HEK293 (cell line): Measurements from ENCODE around the gene PCLO.

Experiments
- CTCF ChIA-PET: fragments of 350-600 bp; formaldehyde crosslinking; extraction: SDS; loops from one replicate; lab custom pipeline; 2021; ENCODE audit warnings: antibody characterized with exemption; lab: Yijun Ruan, JAX
- POLR2A ChIA-PET: fragments of 300-600 bp; formaldehyde crosslinking; extraction: SDS; loops from one replicate; lab custom pipeline; 2020; ENCODE audit warnings: antibody characterized with exemption, inconsistent platforms; lab: Yijun Ruan, JAX
- H3K27ac ChIP-seq: fragments of 200-500 bp; sonication (Bioruptor generic); 2 replicates; pipeline ENCODE4 v1.5.1; 2014; ENCODE audit warnings: low read depth, low read length, control low read depth, inconsistent platforms; ENCODE audit errors: extremely low read depth
- H3K36me3 ChIP-seq, 2 experiments: fragments of 200-500 bp in 1 of 2; sonication (Bioruptor generic) in 1 of 2; 1 replicate in 1 of 2; 2 replicates in 1 of 2; pipeline ENCODE4 v1.5.1; 2014 to 2017; ENCODE audit warnings: inconsistent platforms in 2 of 2, low read length in 2 of 2; ENCODE audit not compliant: control insufficient read depth in 2 of 2, insufficient read depth in 1 of 2
- H3K4me1 ChIP-seq: fragments of 200-500 bp; sonication (Bioruptor generic); 2 replicates; pipeline ENCODE4 v1.5.1; 2014; ENCODE audit warnings: mild to moderate bottlenecking, low read length, inconsistent platforms; ENCODE audit not compliant: control insufficient read depth, insufficient read depth
- H3K4me3 ChIP-seq: 2 replicates; pipeline ENCODE4 v1.5.1; 2011; ENCODE audit warnings: low read depth, mild to moderate bottlenecking, control low read depth, low read length, moderate library complexity
- H3K9me3 ChIP-seq: fragments of 200-500 bp; sonication (Bioruptor generic); 2 replicates; pipeline ENCODE4 v1.5.1; 2014; ENCODE audit warnings: low read depth, low read length, inconsistent platforms; ENCODE audit not compliant: control insufficient read depth, insufficient read depth
- GLI2 ChIP-seq: fragments of 450-650 bp; formaldehyde crosslinking; IDR thresholded peaks from 2 replicates; pipeline ENCODE4; 2017; ENCODE audit warnings: missing biosample characterization, missing genetic modification characterization, low read depth, borderline replicate concordance
- KLF10 ChIP-seq: fragments of 450-650 bp; IDR thresholded peaks from 2 replicates; pipeline ENCODE4 v1.5.1; 2018; ENCODE audit warnings: missing biosample characterization, mild to moderate bottlenecking, missing genetic modification characterization
- MEIS1 ChIP-seq: sonication (generic); formaldehyde crosslinking; IDR thresholded peaks from 2 replicates; pipeline ENCODE4 v1.8.1; 2022; ENCODE audit warnings: missing genetic modification reagents, mild to moderate bottlenecking, borderline replicate concordance
- MYNN ChIP-seq: fragments of 450-650 bp; formaldehyde crosslinking; IDR thresholded peaks from 2 replicates; pipeline ENCODE4 v1.5.1; 2016; ENCODE audit warnings: missing biosample characterization, missing genetic modification characterization, borderline replicate concordance
- SCRT1 ChIP-seq: fragments of 450-650 bp; formaldehyde crosslinking; IDR thresholded peaks from 2 replicates; pipeline ENCODE4 v1.5.1; 2016; ENCODE audit warnings: missing biosample characterization, missing genetic modification characterization, borderline replicate concordance
- SP7 ChIP-seq: fragments of 450-650 bp; formaldehyde crosslinking; IDR thresholded peaks from 2 replicates; pipeline ENCODE4 v1.5.1; 2016; ENCODE audit warnings: missing biosample characterization, missing genetic modification characterization
- ZBTB1 ChIP-seq: fragments of 450-650 bp; formaldehyde crosslinking; IDR thresholded peaks from 2 replicates; pipeline ENCODE4 v1.5.1; 2016; ENCODE audit warnings: missing biosample characterization, missing genetic modification characterization
- ZBTB17 ChIP-seq: fragments of 450-650 bp; formaldehyde crosslinking; IDR thresholded peaks from 2 replicates; pipeline ENCODE4 v1.5.1; 2016; ENCODE audit warnings: missing biosample characterization, missing genetic modification characterization
- ZNF184 ChIP-seq: fragments of 450-650 bp; IDR thresholded peaks from 2 replicates; pipeline ENCODE4 v1.5.1; 2018; ENCODE audit warnings: missing biosample characterization, mild to moderate bottlenecking, missing genetic modification characterization
- ZNF19 ChIP-seq: fragments of 450-650 bp; formaldehyde crosslinking; IDR thresholded peaks from 2 replicates; pipeline ENCODE4; 2016; ENCODE audit warnings: missing biosample characterization, missing genetic modification characterization, low read depth
- ZNF266 ChIP-seq: fragments of 450-650 bp; formaldehyde crosslinking; IDR thresholded peaks from 2 replicates; pipeline ENCODE4 v1.5.1; 2016; ENCODE audit warnings: missing biosample characterization, missing genetic modification characterization, low read depth
- ZNF311 ChIP-seq: fragments of 450-650 bp; formaldehyde crosslinking; IDR thresholded peaks from 2 replicates; pipeline ENCODE4 v1.5.1; 2017; ENCODE audit warnings: missing biosample characterization, missing genetic modification characterization, borderline replicate concordance
- ZNF324 ChIP-seq: fragments of 450-650 bp; formaldehyde crosslinking; IDR thresholded peaks from 2 replicates; pipeline ENCODE4 v1.5.1; 2016; ENCODE audit warnings: missing biosample characterization, missing genetic modification characterization
- ZNF335 ChIP-seq: fragments of 450-650 bp; formaldehyde crosslinking; conservative IDR thresholded peaks from 2 replicates; pipeline ENCODE4 v1.5.1; 2016; ENCODE audit warnings: missing biosample characterization, missing genetic modification characterization
- ZNF354C ChIP-seq: fragments of 450-650 bp; formaldehyde crosslinking; IDR thresholded peaks from 2 replicates; pipeline ENCODE4 v1.5.1; 2016; ENCODE audit warnings: missing biosample characterization, missing genetic modification characterization, low read depth, borderline replicate concordance
- ZNF366 ChIP-seq: fragments of 450-650 bp; formaldehyde crosslinking; conservative IDR thresholded peaks from 2 replicates; pipeline ENCODE4 v1.5.1; 2016; ENCODE audit warnings: missing biosample characterization, missing genetic modification characterization
- ZNF391 ChIP-seq: fragments of 450-650 bp; formaldehyde crosslinking; IDR thresholded peaks from 2 replicates; pipeline ENCODE4 v1.5.1; 2016; ENCODE audit warnings: low read depth, missing biosample characterization, missing genetic modification characterization, borderline replicate concordance
- ZNF544 ChIP-seq: fragments of 450-650 bp; formaldehyde crosslinking; IDR thresholded peaks from 2 replicates; pipeline ENCODE4 v1.5.0; 2017; ENCODE audit warnings: missing biosample characterization, missing genetic modification characterization
- ZNF560 ChIP-seq: fragments of 450-650 bp; formaldehyde crosslinking; IDR thresholded peaks from 2 replicates; pipeline ENCODE4 v1.5.1; 2017; ENCODE audit warnings: missing biosample characterization, missing genetic modification characterization, borderline replicate concordance
- ZNF585B ChIP-seq: fragments of 450-650 bp; formaldehyde crosslinking; IDR thresholded peaks from 2 replicates; pipeline ENCODE4 v1.5.1; 2016; ENCODE audit warnings: missing biosample characterization, missing genetic modification characterization
- ZNF623 ChIP-seq: fragments of 450-650 bp; formaldehyde crosslinking; IDR thresholded peaks from 2 replicates; pipeline ENCODE4 v1.5.1; 2016; ENCODE audit warnings: missing biosample characterization, missing genetic modification characterization
- TF ChIP-seq, protein P1 (sequence below): fragments of 450-650 bp; formaldehyde crosslinking; IDR thresholded peaks from 2 replicates; pipeline ENCODE4 v1.5.1; 2016; ENCODE audit warnings: missing biosample characterization, missing genetic modification characterization
- TF ChIP-seq, protein P2 (sequence below): fragments of 450-650 bp; formaldehyde crosslinking; IDR thresholded peaks from 2 replicates; pipeline ENCODE4 v1.5.1; 2016; ENCODE audit warnings: missing biosample characterization, missing genetic modification characterization, borderline replicate concordance
- TF ChIP-seq, protein P3 (sequence below): fragments of 450-650 bp; formaldehyde crosslinking; IDR thresholded peaks from 2 replicates; pipeline ENCODE4 v1.5.1; 2016; ENCODE audit warnings: missing biosample characterization, missing genetic modification characterization
- TF ChIP-seq, protein P4 (sequence below): fragments of 450-650 bp; formaldehyde crosslinking; IDR thresholded peaks from 2 replicates; pipeline ENCODE4 v1.5.1; 2016; ENCODE audit warnings: missing biosample characterization, missing genetic modification characterization, borderline replicate concordance
- TF ChIP-seq, protein P5 (sequence below): fragments of 450-650 bp; formaldehyde crosslinking; conservative IDR thresholded peaks from 2 replicates; pipeline ENCODE4 v1.5.1; 2016; ENCODE audit warnings: low read depth, missing biosample characterization, missing genetic modification characterization

The PCLO gene

DNA sequence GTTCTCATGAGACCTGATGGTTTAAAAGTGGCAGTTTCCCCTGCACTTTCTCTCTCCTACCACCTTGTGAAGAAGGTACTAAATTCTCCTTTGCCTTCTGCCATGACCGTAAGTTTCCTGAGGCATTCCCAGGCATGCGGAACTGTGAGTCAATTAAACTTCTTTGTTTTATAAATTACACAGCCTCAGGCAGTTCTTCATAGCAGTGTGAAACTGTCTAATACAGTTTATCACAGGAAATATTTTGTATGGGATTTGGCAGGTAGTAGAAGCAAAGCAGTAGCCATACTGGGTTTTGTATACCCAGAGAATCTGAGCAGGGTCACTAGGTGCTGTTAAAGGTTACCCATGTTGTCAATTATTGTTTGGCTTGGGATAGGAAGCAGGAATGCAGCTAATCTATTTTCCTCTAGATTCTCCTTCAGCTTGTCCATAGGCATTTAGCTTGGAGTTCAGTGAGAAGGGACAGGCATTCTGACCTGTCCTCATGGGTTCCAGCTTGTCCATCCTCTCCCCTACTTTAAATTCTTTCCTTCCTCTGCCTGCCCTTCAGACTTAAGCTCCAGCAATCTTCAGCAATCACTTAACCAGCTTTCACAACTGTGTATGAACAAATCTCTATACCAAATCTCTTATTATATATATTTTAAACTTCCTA lies 186.7 kb downstream of the PCLO start:
- Histone ChIP-seq H3K36me3 (no peaks in the 10 kb centered on the region), H3K9me3 (no peaks in the 10 kb centered on the region), H3K27ac (no peak overlapping the region), H3K4me3 (no peak overlapping the region), H3K4me1 (no peaks in the 10 kb centered on the region)
- ChIA-PET POLR2A (no interaction called here), CTCF (no interaction called here)
- TF ChIP-seq SP7 (tag by site-specific recombination) = no peak
- TF ChIP-seq ZBTB1 (tag by site-specific recombination) = no peak
- TF ChIP-seq ZNF560 (tag by site-specific recombination) = no peak
- TF ChIP-seq KLF10 (tag by site-specific recombination) = no peak
- no peak for TF ChIP-seq ZNF585B
- TF ChIP-seq ZNF324 (tag by site-specific recombination) = no peak
- TF ChIP-seq, protein P1, sequence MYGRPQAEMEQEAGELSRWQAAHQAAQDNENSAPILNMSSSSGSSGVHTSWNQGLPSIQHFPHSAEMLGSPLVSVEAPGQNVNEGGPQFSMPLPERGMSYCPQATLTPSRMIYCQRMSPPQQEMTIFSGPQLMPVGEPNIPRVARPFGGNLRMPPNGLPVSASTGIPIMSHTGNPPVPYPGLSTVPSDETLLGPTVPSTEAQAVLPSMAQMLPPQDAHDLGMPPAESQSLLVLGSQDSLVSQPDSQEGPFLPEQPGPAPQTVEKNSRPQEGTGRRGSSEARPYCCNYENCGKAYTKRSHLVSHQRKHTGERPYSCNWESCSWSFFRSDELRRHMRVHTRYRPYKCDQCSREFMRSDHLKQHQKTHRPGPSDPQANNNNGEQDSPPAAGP (tag by site-specific recombination) = no peak
- TF ChIP-seq ZBTB17 (tag by site-specific recombination) = no peak

DNA sequence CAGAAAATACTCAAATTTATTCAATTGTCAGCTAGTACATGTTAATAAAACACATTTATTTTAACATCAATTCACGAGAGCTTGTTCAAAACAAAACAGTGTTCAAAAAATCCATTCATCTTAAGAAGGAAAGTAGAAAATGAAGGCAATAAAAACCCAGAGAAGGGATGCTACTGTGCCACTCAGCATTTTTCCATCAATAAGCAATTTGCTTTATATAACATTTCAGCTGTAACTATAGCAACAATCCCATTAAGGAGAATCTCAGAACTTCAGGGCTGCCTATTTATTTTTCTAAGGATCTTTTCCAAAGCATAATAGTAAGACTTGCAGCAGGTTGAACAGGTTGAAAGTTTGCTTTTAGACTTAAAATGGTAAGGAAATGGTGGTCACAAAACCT lies 190.5 kb downstream of the PCLO start:
- no peaks in the 10 kb centered on the region for H3K9me3 ChIP-seq
- no peak overlapping the region for H3K27ac ChIP-seq
- CTCF ChIA-PET = no interaction called here
- H3K4me3 ChIP-seq = no peak overlapping the region
- H3K4me1 ChIP-seq = no peaks in the 10 kb centered on the region
- POLR2A ChIA-PET = no interaction called here
- H3K36me3 ChIP-seq = no peaks in the 10 kb centered on the region; a peak in 1 of 3 replicates
- TF ChIP-seq MEIS1 (CRISPR knock-in tag) (no peak), MYNN (tag by site-specific recombination) (no peak), ZNF354C (tag by site-specific recombination) (no peak), ZNF19 (tag by site-specific recombination) (no peak), ZNF335 (tag by site-specific recombination) (no peak), ZNF266 (tag by site-specific recombination) (no peak), SCRT1 (tag by site-specific recombination) (no peak), ZNF544 (tag by site-specific recombination) (no peak), ZNF623 (tag by site-specific recombination) (no peak), ZNF311 (no peak), GLI2 (no peak), ZNF391 (tag by site-specific recombination) (no peak), ZNF184 (tag by site-specific recombination) (no peak), ZNF366 (no peak)
- TF ChIP-seq, protein P2, sequence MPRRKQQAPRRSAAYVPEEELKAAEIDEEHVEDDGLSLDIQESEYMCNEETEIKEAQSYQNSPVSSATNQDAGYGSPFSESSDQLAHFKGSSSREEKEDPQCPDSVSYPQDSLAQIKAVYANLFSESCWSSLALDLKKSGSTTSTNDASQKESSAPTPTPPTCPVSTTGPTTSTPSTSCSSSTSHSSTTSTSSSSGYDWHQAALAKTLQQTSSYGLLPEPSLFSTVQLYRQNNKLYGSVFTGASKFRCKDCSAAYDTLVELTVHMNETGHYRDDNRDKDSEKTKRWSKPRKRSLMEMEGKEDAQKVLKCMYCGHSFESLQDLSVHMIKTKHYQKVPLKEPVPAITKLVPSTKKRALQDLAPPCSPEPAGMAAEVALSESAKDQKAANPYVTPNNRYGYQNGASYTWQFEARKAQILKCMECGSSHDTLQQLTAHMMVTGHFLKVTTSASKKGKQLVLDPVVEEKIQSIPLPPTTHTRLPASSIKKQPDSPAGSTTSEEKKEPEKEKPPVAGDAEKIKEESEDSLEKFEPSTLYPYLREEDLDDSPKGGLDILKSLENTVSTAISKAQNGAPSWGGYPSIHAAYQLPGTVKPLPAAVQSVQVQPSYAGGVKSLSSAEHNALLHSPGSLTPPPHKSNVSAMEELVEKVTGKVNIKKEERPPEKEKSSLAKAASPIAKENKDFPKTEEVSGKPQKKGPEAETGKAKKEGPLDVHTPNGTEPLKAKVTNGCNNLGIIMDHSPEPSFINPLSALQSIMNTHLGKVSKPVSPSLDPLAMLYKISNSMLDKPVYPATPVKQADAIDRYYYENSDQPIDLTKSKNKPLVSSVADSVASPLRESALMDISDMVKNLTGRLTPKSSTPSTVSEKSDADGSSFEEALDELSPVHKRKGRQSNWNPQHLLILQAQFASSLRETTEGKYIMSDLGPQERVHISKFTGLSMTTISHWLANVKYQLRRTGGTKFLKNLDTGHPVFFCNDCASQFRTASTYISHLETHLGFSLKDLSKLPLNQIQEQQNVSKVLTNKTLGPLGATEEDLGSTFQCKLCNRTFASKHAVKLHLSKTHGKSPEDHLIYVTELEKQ (tag by site-specific recombination) = no peak
- TF ChIP-seq, protein P3, sequence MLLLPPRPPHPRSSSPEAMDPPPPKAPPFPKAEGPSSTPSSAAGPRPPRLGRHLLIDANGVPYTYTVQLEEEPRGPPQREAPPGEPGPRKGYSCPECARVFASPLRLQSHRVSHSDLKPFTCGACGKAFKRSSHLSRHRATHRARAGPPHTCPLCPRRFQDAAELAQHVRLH (tag by site-specific recombination) = no peak
- TF ChIP-seq, protein P4, sequence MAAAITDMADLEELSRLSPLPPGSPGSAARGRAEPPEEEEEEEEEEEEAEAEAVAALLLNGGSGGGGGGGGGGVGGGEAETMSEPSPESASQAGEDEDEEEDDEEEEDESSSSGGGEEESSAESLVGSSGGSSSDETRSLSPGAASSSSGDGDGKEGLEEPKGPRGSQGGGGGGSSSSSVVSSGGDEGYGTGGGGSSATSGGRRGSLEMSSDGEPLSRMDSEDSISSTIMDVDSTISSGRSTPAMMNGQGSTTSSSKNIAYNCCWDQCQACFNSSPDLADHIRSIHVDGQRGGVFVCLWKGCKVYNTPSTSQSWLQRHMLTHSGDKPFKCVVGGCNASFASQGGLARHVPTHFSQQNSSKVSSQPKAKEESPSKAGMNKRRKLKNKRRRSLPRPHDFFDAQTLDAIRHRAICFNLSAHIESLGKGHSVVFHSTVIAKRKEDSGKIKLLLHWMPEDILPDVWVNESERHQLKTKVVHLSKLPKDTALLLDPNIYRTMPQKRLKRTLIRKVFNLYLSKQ (tag by site-specific recombination) = no peak
- TF ChIP-seq, protein P5, sequence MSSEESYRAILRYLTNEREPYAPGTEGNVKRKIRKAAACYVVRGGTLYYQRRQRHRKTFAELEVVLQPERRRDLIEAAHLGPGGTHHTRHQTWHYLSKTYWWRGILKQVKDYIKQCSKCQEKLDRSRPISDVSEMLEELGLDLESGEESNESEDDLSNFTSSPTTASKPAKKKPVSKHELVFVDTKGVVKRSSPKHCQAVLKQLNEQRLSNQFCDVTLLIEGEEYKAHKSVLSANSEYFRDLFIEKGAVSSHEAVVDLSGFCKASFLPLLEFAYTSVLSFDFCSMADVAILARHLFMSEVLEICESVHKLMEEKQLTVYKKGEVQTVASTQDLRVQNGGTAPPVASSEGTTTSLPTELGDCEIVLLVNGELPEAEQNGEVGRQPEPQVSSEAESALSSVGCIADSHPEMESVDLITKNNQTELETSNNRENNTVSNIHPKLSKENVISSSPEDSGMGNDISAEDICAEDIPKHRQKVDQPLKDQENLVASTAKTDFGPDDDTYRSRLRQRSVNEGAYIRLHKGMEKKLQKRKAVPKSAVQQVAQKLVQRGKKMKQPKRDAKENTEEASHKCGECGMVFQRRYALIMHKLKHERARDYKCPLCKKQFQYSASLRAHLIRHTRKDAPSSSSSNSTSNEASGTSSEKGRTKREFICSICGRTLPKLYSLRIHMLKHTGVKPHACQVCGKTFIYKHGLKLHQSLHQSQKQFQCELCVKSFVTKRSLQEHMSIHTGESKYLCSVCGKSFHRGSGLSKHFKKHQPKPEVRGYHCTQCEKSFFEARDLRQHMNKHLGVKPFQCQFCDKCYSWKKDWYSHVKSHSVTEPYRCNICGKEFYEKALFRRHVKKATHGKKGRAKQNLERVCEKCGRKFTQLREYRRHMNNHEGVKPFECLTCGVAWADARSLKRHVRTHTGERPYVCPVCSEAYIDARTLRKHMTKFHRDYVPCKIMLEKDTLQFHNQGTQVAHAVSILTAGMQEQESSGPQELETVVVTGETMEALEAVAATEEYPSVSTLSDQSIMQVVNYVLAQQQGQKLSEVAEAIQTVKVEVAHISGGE (tag by site-specific recombination) = no peak
